HCT116 (cell line): ENCODE results near the gene KLHDC8B. TPM values are rescaled to one million over a fixed set of nuclear protein-coding genes. Genes with fewer than 3 reads are reported as not detected.

Source experiments
- ATAC-seq: fragments of 200-7000 bp; cut with Tn5 transposase; 2 replicates; pipeline ENCODE4 v1.9.1; 2020; ENCODE audit warnings: mild to moderate bottlenecking, moderate library complexity
- BruUV-seq: library from RNA; stranded (reverse); fragments of 400-500 nt; replicated peaks from 2 replicates; lab custom pipeline; 2021; lab: Mats Ljungman, UMichigan
- CTCF ChIA-PET: fragments of 300-600 bp; sonication (Branson Sonifier 250); formaldehyde crosslinking; loops from one replicate; lab custom pipeline; 2021; ENCODE audit warnings: antibody characterized with exemption; lab: Charles Lee
- POLR2A ChIA-PET: fragments of 300-600, 350-600 bp; sonication (Branson Sonifier 250); formaldehyde crosslinking; loops from one replicate; lab custom pipeline; 2021; ENCODE audit warnings: antibody characterized with exemption; lab: Charles Lee
- RAD21 ChIA-PET, 2 experiments: fragments of 300-600 bp; sonication (Branson Sonifier 250); formaldehyde crosslinking; loops; one replicate each; lab custom pipeline; 2023; ENCODE audit warnings: low total read pairs in 2 of 2; ENCODE audit not compliant: uncharacterized antibody in 2 of 2, unreplicated experiment in 2 of 2, low non-redundant PET in 1 of 2; lab: Charles Lee
- DNase-seq: peaks from one replicate; pipeline ENCODE4 v3.0.0-alpha.2; 2010; ENCODE audit warnings: low read depth, low spot score
- H2AFZ ChIP-seq: fragments of 200-600 bp; shearing (Covaris generic), sonication (generic); 2 replicates; pipeline ENCODE4 v1.6.1; 2017; ENCODE audit warnings: low read depth, mixed run types, mixed read lengths, antibody characterized with exemption, low read length; ENCODE audit not compliant: poor library complexity, severe bottlenecking
- H3K27ac ChIP-seq: 2 replicates; pipeline ENCODE4 v1.5.1; 2012; ENCODE audit warnings: low read depth, low read length
- H3K27me3 ChIP-seq: fragments of 200-600 bp; sonication (generic); 2 replicates; pipeline ENCODE4 v1.6.1; 2016; ENCODE audit warnings: mixed run types, low read length, mixed read lengths; ENCODE audit not compliant: insufficient read depth
- H3K36me3 ChIP-seq, 2 experiments: fragments of 200-500 bp in 1 of 2; fragments of 200-600 bp in 1 of 2; sonication (Bioruptor generic) in 1 of 2; sonication (generic) in 1 of 2; 2 replicates each; pipeline versions ENCODE4 v1.5.1 to v1.6.1; 2014 to 2016; ENCODE audit warnings: low read length in 2 of 2, inconsistent platforms in 1 of 2, mixed read lengths in 1 of 2, mixed run types in 1 of 2; ENCODE audit not compliant: insufficient read depth in 2 of 2, control insufficient read depth in 1 of 2
- H3K4me1 ChIP-seq, 2 experiments: fragments of 200-600 bp in 1 of 2; sonication (generic) in 1 of 2; 2 replicates each; pipeline versions ENCODE4 v1.5.1 to v1.6.1; 2012 to 2017; ENCODE audit warnings: low read length in 2 of 2, inconsistent platforms in 1 of 2, mild to moderate bottlenecking in 1 of 2, mixed read lengths in 1 of 2, mixed run types in 1 of 2, moderate library complexity in 1 of 2; ENCODE audit not compliant: insufficient read depth in 2 of 2, control insufficient read depth in 1 of 2
- H3K4me2 ChIP-seq: fragments of 200-600 bp; sonication (generic); 2 replicates; pipeline ENCODE4 v1.6.1; 2017; ENCODE audit warnings: mixed run types, low read length, mixed read lengths
- H3K4me3 ChIP-seq, 2 experiments: fragments of 200-600 bp in 1 of 2; sonication (generic) in 1 of 2; replicated peaks in 1 of 2; 2 replicates each; pipeline ENCODE4 v1.5.1; 2011 to 2016; ENCODE audit warnings: low read length in 2 of 2, control low read depth in 1 of 2, low read depth in 1 of 2, mild to moderate bottlenecking in 1 of 2, mixed read lengths in 1 of 2, mixed run types in 1 of 2
- H3K79me2 ChIP-seq: fragments of 200-600 bp; sonication (generic); 2 replicates; pipeline ENCODE4 v1.6.1; 2017; ENCODE audit warnings: mild to moderate bottlenecking, mixed run types, low read length, moderate library complexity, mixed read lengths; ENCODE audit not compliant: insufficient read depth
- H3K9ac ChIP-seq: fragments of 200-600 bp; sonication (generic); 2 replicates; pipeline ENCODE4 v1.6.1; 2016; ENCODE audit warnings: low read length, mixed read lengths
- H3K9me2 ChIP-seq: fragments of 200-600 bp; sonication (generic), shearing (Covaris generic); 2 replicates; pipeline ENCODE4 v1.6.1; 2017; ENCODE audit warnings: mixed run types, mild to moderate bottlenecking, moderate library complexity; ENCODE audit not compliant: insufficient read depth
- H3K9me3 ChIP-seq, 2 experiments: fragments of 200-500 bp in 1 of 2; fragments of 200-600 bp in 1 of 2; sonication (Bioruptor generic) in 1 of 2; sonication (generic) in 1 of 2; 2 replicates each; pipeline ENCODE4 v1.6.1; 2014 to 2017; ENCODE audit warnings: low read length in 2 of 2, mixed read lengths in 2 of 2, inconsistent platforms in 1 of 2, low read depth in 1 of 2, mild to moderate bottlenecking in 1 of 2, mixed run types in 1 of 2, moderate library complexity in 1 of 2; ENCODE audit not compliant: control insufficient read depth in 1 of 2, insufficient read depth in 1 of 2
- H4K20me1 ChIP-seq: fragments of 200-600 bp; sonication (generic), shearing (Covaris generic); 2 replicates; pipeline ENCODE4 v1.6.1; 2017; ENCODE audit warnings: mixed run types, mild to moderate bottlenecking, moderate library complexity; ENCODE audit not compliant: insufficient read depth
- ATF3 ChIP-seq: IDR thresholded peaks from 2 replicates; pipeline ENCODE4 v1.6.1; 2012
- CBX3 ChIP-seq: IDR thresholded peaks from 2 replicates; pipeline ENCODE4 v1.6.1; 2012; ENCODE audit warnings: low read depth
- CEBPB ChIP-seq: IDR thresholded peaks from 2 replicates; pipeline ENCODE4 v1.6.1; 2012; ENCODE audit warnings: low read depth
- CTCF ChIP-seq, 3 experiments: fragments of 200-600 bp in 1 of 3; sonication (generic) in 1 of 3; IDR thresholded peaks in 2 of 3; conservative IDR thresholded peaks in 1 of 3; 2 replicates each; pipeline ENCODE4 v1.5.1; 2012 to 2017; ENCODE audit warnings: low read depth in 2 of 3, low read length in 2 of 3, antibody characterized with exemption in 1 of 3, borderline replicate concordance in 1 of 3, control low read depth in 1 of 3, mild to moderate bottlenecking in 1 of 3, mixed read lengths in 1 of 3, mixed run types in 1 of 3, moderate library complexity in 1 of 3; ENCODE audit not compliant: insufficient read depth in 1 of 3
- EZH2 ChIP-seq: fragments of 200-600 bp; sonication (generic); IDR thresholded peaks from 2 replicates; pipeline ENCODE4 v1.6.1; 2017; ENCODE audit warnings: antibody characterized with exemption, mixed run types
- FOSL1 ChIP-seq: IDR thresholded peaks from 2 replicates; pipeline ENCODE4 v1.6.1; 2012; ENCODE audit warnings: low read depth
- MAX ChIP-seq: IDR thresholded peaks from 2 replicates; pipeline ENCODE4 v1.6.1; 2012
- POLR2A ChIP-seq: IDR thresholded peaks from 2 replicates; pipeline ENCODE4 v1.7.0; 2011; ENCODE audit warnings: borderline replicate concordance; ENCODE audit not compliant: insufficient read depth, insufficient read length; ENCODE audit errors: extremely low read depth
- POLR2AphosphoS5 ChIP-seq: IDR thresholded peaks from 2 replicates; pipeline ENCODE4 v1.6.1; 2011; ENCODE audit warnings: mild to moderate bottlenecking, low read depth, low read length, moderate library complexity
- RAD21 ChIP-seq: IDR thresholded peaks from 2 replicates; pipeline ENCODE4 v1.6.1; 2012; ENCODE audit warnings: low read depth, mild to moderate bottlenecking
- SRF ChIP-seq: IDR thresholded peaks from 2 replicates; pipeline ENCODE4 v1.6.1; 2012; ENCODE audit warnings: low read depth
- TCF7L2 ChIP-seq: IDR thresholded peaks from 2 replicates; pipeline ENCODE4 v1.7.0; 2011; ENCODE audit warnings: borderline replicate concordance, inconsistent platforms; ENCODE audit not compliant: insufficient read depth, insufficient read length; ENCODE audit errors: extremely low read depth
- YY1 ChIP-seq: IDR thresholded peaks from 2 replicates; pipeline ENCODE4 v1.6.1; 2011; ENCODE audit warnings: low read length, low read depth, moderate library complexity, mild to moderate bottlenecking; ENCODE audit not compliant: insufficient replicate concordance; ENCODE audit errors: extremely low read depth
- ZFX ChIP-seq: fragments of 450-650 bp; IDR thresholded peaks from 2 replicates; pipeline ENCODE4 v1.6.1; 2017
- ZNF274 ChIP-seq: fragments of 200-500 bp; sonication (Bioruptor generic); IDR thresholded peaks from 2 replicates; pipeline ENCODE4 v1.6.1; 2014; ENCODE audit warnings: mild to moderate bottlenecking, low read depth, low read length, inconsistent platforms
- intact Hi-C: fragments of 100-400 bp; cut with micrococcal nuclease; formaldehyde crosslinking; loops from 2 replicates; pipeline ENCODE4 v1.10.0; 2022
- total RNA-seq: library from RNA; stranded (reverse); gene quantifications from one replicate; pipeline ENCODE4 v1.2.1, GENCODE V29; 2021; ENCODE audit not compliant: unreplicated experiment
- TF ChIP-seq, protein P1 (sequence below): IDR thresholded peaks from 2 replicates; pipeline ENCODE4 v1.6.1; 2012; ENCODE audit warnings: low read depth

KLHDC8B gene
- total RNA-seq, 1 experiment from 2014 or later = 10.4 TPM

DNA sequence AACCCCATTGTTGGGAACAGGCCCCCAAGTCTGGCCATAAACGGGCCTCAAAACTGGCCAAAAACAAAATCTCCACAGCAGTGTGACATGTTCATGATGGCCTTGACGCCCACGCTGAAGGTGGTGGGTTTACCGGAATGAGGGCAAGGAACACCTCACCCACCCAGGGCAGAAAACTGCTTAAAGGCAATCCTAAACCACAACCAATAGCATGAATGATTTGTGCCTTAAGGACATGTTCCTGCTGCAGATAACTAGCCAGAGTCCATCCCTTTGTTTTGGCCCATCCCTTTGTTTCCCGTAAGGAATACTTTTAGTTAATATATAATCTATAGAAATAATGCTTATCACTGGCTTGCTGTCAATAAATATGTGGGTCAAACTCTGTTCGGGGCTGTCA is 47.7 kb downstream of the KLHDC8B start:
- H3K4me2 ChIP-seq = peak overlapping the region; percentile 55
- H3K9ac ChIP-seq = peak overlapping the region; percentile 35

More for the DNA sequence above, 47.7 kb downstream of the KLHDC8B start:
- H3K27ac ChIP-seq = peak overlapping the region; percentile 73
- ChIA-PET RAD21 (no interaction called here), CTCF (no interaction called here), POLR2A (no interaction called here)
- H3K4me3 ChIP-seq = no peak overlapping the region
- H3K9me3 ChIP-seq = peaks cover 5 to 13% of the 10 kb centered on the region in 2 experiments; a peak in 1 of 4 replicates
- TF ChIP-seq MAX = no peak
- no peak for TF ChIP-seq POLR2A
- no peak for TF ChIP-seq CTCF (IDR thresholded peaks at IDR 0.05 in 2 of 3, conservative IDR thresholded peaks at IDR 0.05 in 1 of 3; ENCODE audit: borderline replicate concordance in 1 of 3, insufficient read depth in 1 of 3, low read depth in 2 of 3, low read length in 2 of 3)
- no peak for TF ChIP-seq POLR2AphosphoS5
- no peak for TF ChIP-seq TCF7L2
- TF ChIP-seq CBX3 = no peak
- TF ChIP-seq, protein P1, sequence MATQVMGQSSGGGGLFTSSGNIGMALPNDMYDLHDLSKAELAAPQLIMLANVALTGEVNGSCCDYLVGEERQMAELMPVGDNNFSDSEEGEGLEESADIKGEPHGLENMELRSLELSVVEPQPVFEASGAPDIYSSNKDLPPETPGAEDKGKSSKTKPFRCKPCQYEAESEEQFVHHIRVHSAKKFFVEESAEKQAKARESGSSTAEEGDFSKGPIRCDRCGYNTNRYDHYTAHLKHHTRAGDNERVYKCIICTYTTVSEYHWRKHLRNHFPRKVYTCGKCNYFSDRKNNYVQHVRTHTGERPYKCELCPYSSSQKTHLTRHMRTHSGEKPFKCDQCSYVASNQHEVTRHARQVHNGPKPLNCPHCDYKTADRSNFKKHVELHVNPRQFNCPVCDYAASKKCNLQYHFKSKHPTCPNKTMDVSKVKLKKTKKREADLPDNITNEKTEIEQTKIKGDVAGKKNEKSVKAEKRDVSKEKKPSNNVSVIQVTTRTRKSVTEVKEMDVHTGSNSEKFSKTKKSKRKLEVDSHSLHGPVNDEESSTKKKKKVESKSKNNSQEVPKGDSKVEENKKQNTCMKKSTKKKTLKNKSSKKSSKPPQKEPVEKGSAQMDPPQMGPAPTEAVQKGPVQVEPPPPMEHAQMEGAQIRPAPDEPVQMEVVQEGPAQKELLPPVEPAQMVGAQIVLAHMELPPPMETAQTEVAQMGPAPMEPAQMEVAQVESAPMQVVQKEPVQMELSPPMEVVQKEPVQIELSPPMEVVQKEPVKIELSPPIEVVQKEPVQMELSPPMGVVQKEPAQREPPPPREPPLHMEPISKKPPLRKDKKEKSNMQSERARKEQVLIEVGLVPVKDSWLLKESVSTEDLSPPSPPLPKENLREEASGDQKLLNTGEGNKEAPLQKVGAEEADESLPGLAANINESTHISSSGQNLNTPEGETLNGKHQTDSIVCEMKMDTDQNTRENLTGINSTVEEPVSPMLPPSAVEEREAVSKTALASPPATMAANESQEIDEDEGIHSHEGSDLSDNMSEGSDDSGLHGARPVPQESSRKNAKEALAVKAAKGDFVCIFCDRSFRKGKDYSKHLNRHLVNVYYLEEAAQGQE = no peak
- no peak for TF ChIP-seq EZH2
- no peak for TF ChIP-seq YY1
- TF ChIP-seq CEBPB = no peak
- no peak for TF ChIP-seq FOSL1
- TF ChIP-seq ATF3 = no peak
- no peak for TF ChIP-seq RAD21
- no peak for TF ChIP-seq SRF
- TF ChIP-seq ZFX = no peak
- no peak for TF ChIP-seq ZNF274
- peaks cover 14 to 17% of the 10 kb centered on the region in 2 experiments; a peak in 3 of 4 replicates for H3K4me1 ChIP-seq
- H3K27me3 ChIP-seq = no peaks in the 10 kb centered on the region
- peak overlapping the region; percentile 80 for H2AFZ ChIP-seq
- H3K79me2 ChIP-seq = no peaks in the 10 kb centered on the region
- no peaks in the 10 kb centered on the region for H3K9me2 ChIP-seq
- BruUV-seq = no TSS peak
- intact Hi-C loops = no loop called here
- no peak for DNase-seq
- no peak for ATAC-seq
- no peaks in the 10 kb centered on the region for H3K36me3 ChIP-seq
- H4K20me1 ChIP-seq = no peaks in the 10 kb centered on the region
